ENCODE measurements around the gene RPA1. TPM values are rescaled to one million over a fixed set of nuclear protein-coding genes. Genes with fewer than 3 reads are reported as not detected.

RPA1 gene
- total RNA-seq (10 to 100 TPM; 44.1 to 82.6 TPM), polyA plus RNA-seq (10 to 100 TPM; 10.7 to 23.0 TPM)
- long read RNA-seq, donor 1, full-length matches to known transcripts, result 12 of 39 reads
- long read RNA-seq, donor 1, partial matches to known transcripts, result 27 of 39 reads
- long read RNA-seq, donor 1, other reads (novel, unspliced or antisense), result 0 of 39 reads
- long read RNA-seq, donor 2, full-length matches to known transcripts, result 2 of 12 reads
- long read RNA-seq, donor 2, partial matches to known transcripts, result 10 of 12 reads
- long read RNA-seq, donor 2, other reads (novel, unspliced or antisense), result 0 of 12 reads
- long read RNA-seq, donor 3, full-length matches to known transcripts, result 1 of 122 reads
- long read RNA-seq, donor 3, partial matches to known transcripts, result 121 of 122 reads
- long read RNA-seq, donor 3, other reads (novel, unspliced or antisense), result 0 of 122 reads
- long read RNA-seq, donor 4, full-length matches to known transcripts, result 2 of 12 reads
- long read RNA-seq, donor 4, partial matches to known transcripts, result 10 of 12 reads
- long read RNA-seq, donor 4, other reads (novel, unspliced or antisense), result 0 of 12 reads
- long read RNA-seq, donor 5, full-length matches to known transcripts, result 27 of 49 reads
- long read RNA-seq, donor 5, partial matches to known transcripts, result 22 of 49 reads
- long read RNA-seq, donor 5, other reads (novel, unspliced or antisense), result 0 of 49 reads

DNA sequence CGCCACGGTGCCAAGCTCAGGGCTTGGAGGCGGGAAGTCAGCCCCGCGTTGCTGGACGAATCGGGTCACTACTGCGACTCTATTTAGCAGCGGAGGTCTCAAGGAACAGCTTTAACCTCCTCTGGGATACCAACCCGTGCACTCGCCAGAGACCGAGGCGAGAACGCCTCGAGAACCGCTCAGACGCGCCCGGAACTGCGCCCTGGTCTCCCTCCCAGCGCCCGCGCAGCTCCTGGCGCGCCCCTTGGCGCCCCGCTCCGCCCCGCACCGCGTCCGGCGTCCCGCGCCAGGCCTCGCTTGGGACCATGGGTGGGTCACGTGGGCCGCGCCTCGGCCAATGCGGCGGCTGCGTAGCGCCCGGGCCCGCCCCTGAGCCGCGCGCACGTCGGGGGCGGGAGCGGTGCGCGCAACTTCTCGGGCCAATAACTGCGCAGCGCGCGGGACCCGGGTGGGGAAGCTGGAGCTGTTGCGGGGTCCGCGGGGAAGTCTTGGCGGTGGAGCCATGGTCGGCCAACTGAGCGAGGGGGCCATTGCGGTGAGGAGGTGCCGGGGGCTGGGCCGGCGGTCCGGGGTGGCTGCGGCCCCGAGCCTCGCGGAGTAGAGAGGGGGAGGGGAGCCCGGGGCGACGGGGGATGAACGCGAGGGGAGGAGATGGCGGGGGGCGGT is at the start of gene RPA1, which contains the start of gene SMYD4:
Gene RPA1, plus strand, starts transcription at position 414 of the 666 bp plus-strand sequence. Its CDS starts 89 bp downstream, at position 503.
Gene SMYD4, minus strand, starts transcription at position 311 of the 666 bp plus-strand sequence. CDS start 1,908 bp downstream, outside the sequence.
- H3K36me3 ChIP-seq (ENCODE audit: control insufficient read depth in 4 of 4, insufficient read depth in 4 of 4, low read length in 4 of 4), result peaks cover 0 to 8% (median 4%) of the 10 kb centered on the region in 4 donors
- H3K9ac ChIP-seq (ENCODE audit: insufficient read depth in 1 of 2, low read length in 2 of 2), result peak within 1 kb of the TSS; percentile 66 to 94
- DNase-seq (peak; percentile 89 to 96 (median 91)), ATAC-seq (ENCODE audit: insufficient read depth, low FRiP score) (peak; percentile 99)
- no peaks in the 10 kb centered on the region for H3K27me3 ChIP-seq (ENCODE audit: control insufficient read depth in 3 of 3, insufficient read depth in 3 of 3, low read length in 2 of 3)
- TF ChIP-seq, protein P1, sequence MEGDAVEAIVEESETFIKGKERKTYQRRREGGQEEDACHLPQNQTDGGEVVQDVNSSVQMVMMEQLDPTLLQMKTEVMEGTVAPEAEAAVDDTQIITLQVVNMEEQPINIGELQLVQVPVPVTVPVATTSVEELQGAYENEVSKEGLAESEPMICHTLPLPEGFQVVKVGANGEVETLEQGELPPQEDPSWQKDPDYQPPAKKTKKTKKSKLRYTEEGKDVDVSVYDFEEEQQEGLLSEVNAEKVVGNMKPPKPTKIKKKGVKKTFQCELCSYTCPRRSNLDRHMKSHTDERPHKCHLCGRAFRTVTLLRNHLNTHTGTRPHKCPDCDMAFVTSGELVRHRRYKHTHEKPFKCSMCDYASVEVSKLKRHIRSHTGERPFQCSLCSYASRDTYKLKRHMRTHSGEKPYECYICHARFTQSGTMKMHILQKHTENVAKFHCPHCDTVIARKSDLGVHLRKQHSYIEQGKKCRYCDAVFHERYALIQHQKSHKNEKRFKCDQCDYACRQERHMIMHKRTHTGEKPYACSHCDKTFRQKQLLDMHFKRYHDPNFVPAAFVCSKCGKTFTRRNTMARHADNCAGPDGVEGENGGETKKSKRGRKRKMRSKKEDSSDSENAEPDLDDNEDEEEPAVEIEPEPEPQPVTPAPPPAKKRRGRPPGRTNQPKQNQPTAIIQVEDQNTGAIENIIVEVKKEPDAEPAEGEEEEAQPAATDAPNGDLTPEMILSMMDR (IDR thresholded peaks at IDR 0.05; ENCODE audit: control extremely low read depth, extremely low read depth), result no peak
- H3K27ac ChIP-seq (ENCODE audit: low read depth in 1 of 2, low read length in 1 of 2), result peak within 1 kb of the TSS; percentile 81 to 89
- H3K9me3 ChIP-seq (ENCODE audit: control insufficient read depth in 4 of 4, insufficient read depth in 3 of 4, low read length in 3 of 4), result no peaks in the 10 kb centered on the region
- WGBS, 2 donors, result 1 to 2% methylated on average over 69 to 82 of the region's 83 CpGs
- H3K4me3 ChIP-seq, result peak within 1 kb of the TSS; percentile 79
- H3K4me1 ChIP-seq (ENCODE audit: control insufficient read depth in 5 of 5, insufficient read depth in 5 of 5, low read length in 5 of 5), result peaks cover 0 to 10% (median 7%) of the 10 kb centered on the region in 5 donors

DNA sequence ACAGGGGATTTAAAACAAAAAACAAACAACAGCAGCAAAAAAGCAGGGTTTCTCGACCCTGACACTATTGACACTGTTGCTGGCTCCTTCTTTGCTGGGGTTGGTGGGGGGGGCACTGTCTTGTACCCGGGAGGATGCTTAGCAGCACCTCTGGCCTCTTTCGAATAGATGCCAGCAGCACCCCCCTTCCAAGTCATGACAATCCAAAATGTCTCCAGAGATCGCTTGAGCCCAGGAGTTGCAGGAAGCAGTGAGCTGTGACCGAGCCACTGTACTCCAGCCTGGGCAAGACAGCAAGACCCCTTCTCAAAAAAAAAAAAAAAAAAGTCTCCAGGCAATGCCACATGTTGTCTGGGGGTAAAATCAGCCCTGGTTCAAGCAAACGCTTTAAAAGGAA is 47.6 kb upstream of the RPA1 start:
- no peaks in the 10 kb centered on the region for H3K9me3 ChIP-seq (ENCODE audit: control insufficient read depth in 4 of 4, insufficient read depth in 3 of 4, low read length in 3 of 4)
- ATAC-seq (ENCODE audit: insufficient read depth, low FRiP score), result no peak
- WGBS, 2 donors, result 50 to 73% methylated on average over 6 of the region's 6 CpGs
- H3K36me3 ChIP-seq (ENCODE audit: control insufficient read depth in 4 of 4, insufficient read depth in 4 of 4, low read length in 4 of 4), result peaks cover 3 to 34% (median 10%) of the 10 kb centered on the region in 4 donors
- peak overlapping the region; percentile 61 to 100 for H3K27ac ChIP-seq (ENCODE audit: low read depth in 1 of 2, low read length in 1 of 2)
- no peak overlapping the region for H3K4me3 ChIP-seq
- TF ChIP-seq, protein P1 (IDR thresholded peaks at IDR 0.05; ENCODE audit: control extremely low read depth, extremely low read depth), result no peak
- no peaks in the 10 kb centered on the region for H3K27me3 ChIP-seq (ENCODE audit: control insufficient read depth in 3 of 3, insufficient read depth in 3 of 3, low read length in 2 of 3)
- DNase-seq, result no peak
- H3K4me1 ChIP-seq (ENCODE audit: control insufficient read depth in 5 of 5, insufficient read depth in 5 of 5, low read length in 5 of 5), result peaks cover 5 to 25% (median 21%) of the 10 kb centered on the region in 5 donors
- H3K9ac ChIP-seq (ENCODE audit: insufficient read depth in 1 of 2, low read length in 2 of 2), result no peak overlapping the region

DNA sequence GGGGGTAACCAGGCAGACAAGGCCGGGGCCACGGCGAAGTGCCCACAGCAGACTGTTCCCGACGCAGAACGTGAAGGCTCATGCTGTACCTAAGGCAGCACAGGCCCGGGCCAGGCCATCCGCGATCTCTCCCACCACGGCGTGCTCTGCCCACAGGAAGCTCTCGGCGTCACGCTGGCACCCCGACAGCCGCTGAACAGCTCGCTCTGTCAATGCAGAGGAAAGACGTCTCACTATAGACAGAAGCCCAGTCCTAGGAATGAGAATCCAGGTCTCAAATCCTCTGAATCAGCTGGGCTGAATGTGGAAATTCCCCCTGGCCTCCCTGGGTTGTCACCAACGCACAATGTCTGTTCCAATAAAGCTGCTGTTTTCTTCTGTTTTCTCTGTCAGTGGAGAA is 46.5 kb upstream of the RPA1 start:
- no peaks in the 10 kb centered on the region for H3K9me3 ChIP-seq (ENCODE audit: control insufficient read depth in 4 of 4, insufficient read depth in 3 of 4, low read length in 3 of 4)
- TF ChIP-seq, protein P1 (IDR thresholded peaks at IDR 0.05; ENCODE audit: control extremely low read depth, extremely low read depth), result no peak
- H3K27me3 ChIP-seq (ENCODE audit: control insufficient read depth in 3 of 3, insufficient read depth in 3 of 3, low read length in 2 of 3), result no peaks in the 10 kb centered on the region
- peak overlapping the region in 1 of 2 donors; percentile 80 for H3K9ac ChIP-seq (ENCODE audit: insufficient read depth in 1 of 2, low read length in 2 of 2)
- H3K4me3 ChIP-seq, result peak overlapping the region; percentile 10
- H3K36me3 ChIP-seq (ENCODE audit: control insufficient read depth in 4 of 4, insufficient read depth in 4 of 4, low read length in 4 of 4), result peaks cover 0 to 32% (median 10%) of the 10 kb centered on the region in 4 donors
- peaks cover 5 to 26% (median 21%) of the 10 kb centered on the region in 5 donors for H3K4me1 ChIP-seq (ENCODE audit: control insufficient read depth in 5 of 5, insufficient read depth in 5 of 5, low read length in 5 of 5)
- ATAC-seq (ENCODE audit: insufficient read depth, low FRiP score), result no peak
- H3K27ac ChIP-seq (ENCODE audit: low read depth in 1 of 2, low read length in 1 of 2), result peak overlapping the region; percentile 90 to 100
- DNase-seq, result no peak
- WGBS, 2 donors, result 54 to 60% methylated on average over 19 of the region's 19 CpGs

All from lung (tissue), 16 donors.